Neural cell (in vitro differentiated cells): ENCODE measurements around the gene MXI1.

Experiments
- CTCF ChIP-seq: fragments of 450-650 bp; IDR thresholded peaks from 2 replicates; pipeline ENCODE4 v1.5.1; 2014; ENCODE audit warnings: antibody characterized with exemption, mild to moderate bottlenecking, moderate library complexity; ENCODE audit not compliant: poor library complexity, severe bottlenecking
- EP300 ChIP-seq: fragments of 450-650 bp; conservative IDR thresholded peaks from 2 replicates; pipeline ENCODE4 v1.6.1; 2014; ENCODE audit warnings: antibody characterized with exemption, mild to moderate bottlenecking, moderate library complexity; ENCODE audit not compliant: poor library complexity, severe bottlenecking
- EZH2 ChIP-seq: fragments of 200-600, 300-800 bp; shearing (Covaris generic), sonication (generic); IDR thresholded peaks from 2 replicates; pipeline ENCODE4 v1.6.1; 2014; ENCODE audit warnings: antibody characterized with exemption, low read length, borderline replicate concordance, mild to moderate bottlenecking; ENCODE audit not compliant: insufficient read depth, poor library complexity, severe bottlenecking
- POLR2AphosphoS5 ChIP-seq: IDR thresholded peaks from 2 replicates; pipeline ENCODE4 v1.6.1; 2012
- TAF1 ChIP-seq: IDR thresholded peaks from 2 replicates; pipeline ENCODE4 v1.6.1; 2012; ENCODE audit warnings: low read depth

- TF ChIP-seq TAF1 (no peak), CTCF (no peak), POLR2AphosphoS5 (no peak), EZH2 (no peak), EP300 (no peak)
Measured at GRCh38 chr10:110216240-110216639, 8.8 kb downstream of the MXI1 start.
